Keratinocyte (primary cell): Measurements from ENCODE around the gene TMEM45B.

Experiments used
- CTCF ChIP-seq, 3 experiments: IDR thresholded peaks in 1 of 3; conservative IDR thresholded peaks in 1 of 3; optimal IDR thresholded peaks in 1 of 3; 2 replicates in 2 of 3; 3 replicates in 1 of 3; pipeline versions ENCODE3 to v1.5.1; 2011; ENCODE audit warnings: low read length in 3 of 3, mild to moderate bottlenecking in 3 of 3, moderate library complexity in 2 of 3, control low read depth in 1 of 3, inconsistent platforms in 1 of 3; ENCODE audit not compliant: insufficient read depth in 2 of 3; ENCODE audit errors: extremely low read depth in 1 of 3
- EZH2 ChIP-seq: IDR thresholded peaks from one replicate; pipeline ENCODE4 v1.6.1; 2012; ENCODE audit warnings: inconsistent platforms, mild to moderate bottlenecking, low read length, moderate library complexity

DNA sequence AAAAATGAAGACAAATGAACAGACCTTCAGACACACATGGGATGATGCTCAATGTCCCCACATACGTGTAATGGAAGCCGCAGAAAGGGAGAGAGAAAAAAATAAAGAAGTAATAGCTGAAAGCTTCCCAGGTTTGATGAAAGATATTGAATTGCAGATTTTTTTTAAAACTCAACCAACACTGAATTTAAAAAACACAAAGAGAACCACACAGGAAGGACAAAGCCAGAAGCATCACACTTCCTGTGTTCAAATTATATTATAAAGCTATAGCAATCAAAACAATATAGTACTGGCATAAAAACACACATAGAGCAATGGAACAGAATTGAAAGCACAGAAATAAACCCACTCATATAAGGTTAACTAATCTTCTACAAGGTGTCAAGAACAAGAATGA lies 26.5 kb downstream of the TMEM45B start:
- TF ChIP-seq CTCF (optimal IDR thresholded peaks at IDR 0.05 in 1 of 3, IDR thresholded peaks at IDR 0.05 in 1 of 3, conservative IDR thresholded peaks at IDR 0.05 in 1 of 3; ENCODE audit: extremely low read depth in 1 of 3, insufficient read depth in 2 of 3, low read length in 3 of 3): no peak
- no peak for TF ChIP-seq EZH2
